ENCODE results near the gene LCAT. TPM values are rescaled to one million over a fixed set of nuclear protein-coding genes. Genes with fewer than 3 reads are reported as not detected.
A peak's percentile ranks its signal among the peaks of the same experiment; 100 is the strongest.

Gene LCAT
- total RNA-seq, 1 donor from 2014 or later, result 33.8 TPM

DNA sequence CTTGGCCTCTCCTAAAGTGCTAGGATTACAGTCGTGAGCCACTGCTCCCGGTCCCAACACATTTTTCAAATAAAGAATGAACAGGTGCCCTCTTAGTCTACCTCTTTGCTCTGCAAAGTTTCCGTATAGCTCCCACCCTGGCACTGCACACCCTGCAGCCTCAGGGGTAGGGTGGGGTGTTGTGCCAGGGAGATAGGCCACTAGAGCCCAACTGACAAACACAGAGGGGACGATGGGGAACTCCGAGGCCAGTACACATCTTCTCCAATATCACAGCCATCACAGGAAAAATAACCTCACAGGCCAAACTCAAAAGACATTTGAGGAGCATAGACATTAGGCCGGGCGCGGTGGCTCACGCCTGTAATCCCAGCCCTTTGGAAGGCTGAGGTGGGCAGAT lies 27.2 kb upstream of the LCAT start:
- Histone ChIP-seq H3K4me3 (no peak overlapping the region), H3K27me3 (ENCODE audit: low read depth) (no peaks in the 10 kb centered on the region), H3K4me1 (peaks cover 26% of the 10 kb centered on the region), H3K36me3 (no peaks in the 10 kb centered on the region), H3K9me3 (no peaks in the 10 kb centered on the region), H3K27ac (no peak overlapping the region)
- TF ChIP-seq, protein P1, sequence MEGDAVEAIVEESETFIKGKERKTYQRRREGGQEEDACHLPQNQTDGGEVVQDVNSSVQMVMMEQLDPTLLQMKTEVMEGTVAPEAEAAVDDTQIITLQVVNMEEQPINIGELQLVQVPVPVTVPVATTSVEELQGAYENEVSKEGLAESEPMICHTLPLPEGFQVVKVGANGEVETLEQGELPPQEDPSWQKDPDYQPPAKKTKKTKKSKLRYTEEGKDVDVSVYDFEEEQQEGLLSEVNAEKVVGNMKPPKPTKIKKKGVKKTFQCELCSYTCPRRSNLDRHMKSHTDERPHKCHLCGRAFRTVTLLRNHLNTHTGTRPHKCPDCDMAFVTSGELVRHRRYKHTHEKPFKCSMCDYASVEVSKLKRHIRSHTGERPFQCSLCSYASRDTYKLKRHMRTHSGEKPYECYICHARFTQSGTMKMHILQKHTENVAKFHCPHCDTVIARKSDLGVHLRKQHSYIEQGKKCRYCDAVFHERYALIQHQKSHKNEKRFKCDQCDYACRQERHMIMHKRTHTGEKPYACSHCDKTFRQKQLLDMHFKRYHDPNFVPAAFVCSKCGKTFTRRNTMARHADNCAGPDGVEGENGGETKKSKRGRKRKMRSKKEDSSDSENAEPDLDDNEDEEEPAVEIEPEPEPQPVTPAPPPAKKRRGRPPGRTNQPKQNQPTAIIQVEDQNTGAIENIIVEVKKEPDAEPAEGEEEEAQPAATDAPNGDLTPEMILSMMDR (IDR thresholded peaks at IDR 0.05), result no peak
- intact Hi-C loops (cut with DNase I), result no loop called here
- no peak for ATAC-seq
- DNase-seq, result no peak

- ATAC-seq (peak in 1 of 2 donors; percentile 22), DNase-seq (no peak)
- no peaks in the 10 kb centered on the region for H3K27me3 ChIP-seq (ENCODE audit: low read depth)
- intact Hi-C loops (cut with DNase I), result no loop called here
- TF ChIP-seq, protein P1 (IDR thresholded peaks at IDR 0.05), result no peak
- H3K4me1 ChIP-seq, result peaks cover 39% of the 10 kb centered on the region
- no peaks in the 10 kb centered on the region for H3K9me3 ChIP-seq
- no peaks in the 10 kb centered on the region for H3K36me3 ChIP-seq
- peak overlapping the region; percentile 94 for H3K4me3 ChIP-seq
- peak overlapping the region; percentile 99 for H3K27ac ChIP-seq
Measured at GRCh38 chr16:67969254-67970039, 25.5 kb upstream of the LCAT start.

- peak within 1 kb of the TSS; percentile 94 for H3K4me3 ChIP-seq
- no peaks in the 10 kb centered on the region for H3K36me3 ChIP-seq
- peaks cover 45% of the 10 kb centered on the region for H3K4me1 ChIP-seq
- H3K27ac ChIP-seq, result peak within 1 kb of the TSS; percentile 99
- intact Hi-C loops (cut with DNase I), result no loop called here
- DNase-seq, result peak; percentile 86
- peak; percentile 95 for ATAC-seq
- TF ChIP-seq, protein P1 (IDR thresholded peaks at IDR 0.05), result no peak
- no peaks in the 10 kb centered on the region for H3K9me3 ChIP-seq
- H3K27me3 ChIP-seq (ENCODE audit: low read depth), result no peaks in the 10 kb centered on the region
Measured at GRCh38 chr16:67968400-67969253, 24.7 kb upstream of the LCAT start, which contains the start of gene SLC12A4. Gene SLC12A4 (minus strand): TSS chr16:67968637. CDS start chr16:67968553, 84 bp downstream.

DNA sequence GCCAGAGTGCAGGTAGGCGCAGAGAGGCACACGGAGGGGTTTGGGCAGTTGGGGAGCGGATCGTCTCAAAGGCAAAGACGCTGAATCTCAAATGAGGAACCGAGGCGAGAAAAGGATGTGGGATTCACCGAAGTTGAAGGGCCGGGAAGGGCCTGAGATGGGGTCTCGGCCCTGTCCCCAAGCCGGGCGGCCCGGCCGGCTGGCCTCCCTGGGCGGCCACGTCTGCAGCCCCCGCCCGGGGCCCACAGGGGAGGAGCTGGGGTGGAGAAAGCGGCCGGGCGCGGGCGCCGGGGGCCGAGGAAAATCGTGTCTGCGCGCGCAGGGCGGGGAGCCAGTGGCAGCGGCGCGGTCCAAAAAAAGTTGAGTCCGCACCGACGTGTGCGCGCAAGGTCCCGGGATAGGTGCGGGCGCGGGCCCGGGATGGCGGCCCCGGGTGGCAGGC lies 24.1 kb upstream of the LCAT start:
- Histone ChIP-seq H3K27me3 (ENCODE audit: low read depth) (no peaks in the 10 kb centered on the region), H3K27ac (peak overlapping the region; percentile 99), H3K4me3 (peak overlapping the region; percentile 94), H3K36me3 (peaks cover 6% of the 10 kb centered on the region), H3K4me1 (peaks cover 52% of the 10 kb centered on the region), H3K9me3 (no peaks in the 10 kb centered on the region)
- peak; percentile 45 to 63 for ATAC-seq
- DNase-seq, result no peak
- intact Hi-C loops (cut with DNase I), result no loop called here
- TF ChIP-seq, protein P1 (IDR thresholded peaks at IDR 0.05), result no peak

- peak overlapping the region; percentile 99 for H3K27ac ChIP-seq
- peak; percentile 11 to 15 for ATAC-seq
- peaks cover 58% of the 10 kb centered on the region for H3K4me1 ChIP-seq
- peaks cover 12% of the 10 kb centered on the region for H3K36me3 ChIP-seq
- no peaks in the 10 kb centered on the region for H3K27me3 ChIP-seq (ENCODE audit: low read depth)
- no peak for DNase-seq
- peak overlapping the region; percentile 94 for H3K4me3 ChIP-seq
- no peaks in the 10 kb centered on the region for H3K9me3 ChIP-seq
- TF ChIP-seq, protein P1 (IDR thresholded peaks at IDR 0.05), result no peak
- intact Hi-C loops (cut with DNase I), result no loop called here
Measured at GRCh38 chr16:67967183-67967957, 23.4 kb upstream of the LCAT start.
